ENCODE results near the gene ADAMTS2. TPM values are rescaled to one million over a fixed set of nuclear protein-coding genes. Genes with fewer than 3 reads are reported as not detected.

ADAMTS2 gene
- total and polyA plus RNA-seq, 2 donors from 2014 or later, result 2.0 to 13.6 TPM

DNA sequence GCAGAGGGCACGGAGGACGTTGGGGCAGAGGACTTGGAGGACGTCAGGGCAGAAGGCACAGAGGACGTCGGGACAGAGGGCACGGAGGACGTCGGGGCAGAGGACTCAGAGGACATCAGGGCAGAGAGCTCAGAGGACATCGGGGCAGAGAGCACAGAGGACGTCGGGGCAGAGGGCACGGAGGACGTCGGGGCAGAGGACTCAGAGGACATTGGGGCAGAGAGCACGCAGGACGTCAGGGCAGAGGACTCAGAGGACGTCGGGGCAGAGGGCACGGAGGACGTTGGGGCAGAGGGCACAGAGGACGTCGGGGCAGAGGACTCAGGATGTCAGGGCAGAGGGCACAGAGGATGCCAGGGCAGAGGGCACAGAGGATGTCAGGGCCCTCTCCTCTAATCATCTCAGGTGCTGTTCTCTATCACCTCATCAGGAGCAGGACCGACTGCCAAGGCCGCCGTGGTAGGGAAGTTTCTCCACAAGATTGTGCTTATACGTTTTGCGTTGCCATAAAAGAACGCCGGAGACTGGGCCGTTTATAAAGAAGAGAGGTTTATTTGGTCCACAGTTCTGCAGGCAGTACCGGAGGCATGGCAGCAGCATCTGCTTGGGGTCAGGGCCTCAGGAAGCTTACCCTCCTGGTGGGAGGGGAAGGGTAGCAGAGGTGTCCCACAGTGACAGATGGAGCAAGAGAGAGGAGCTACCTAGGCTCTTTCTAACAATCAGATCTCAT is 29.4 kb upstream of the ADAMTS2 start:
- TF ChIP-seq, protein P1, sequence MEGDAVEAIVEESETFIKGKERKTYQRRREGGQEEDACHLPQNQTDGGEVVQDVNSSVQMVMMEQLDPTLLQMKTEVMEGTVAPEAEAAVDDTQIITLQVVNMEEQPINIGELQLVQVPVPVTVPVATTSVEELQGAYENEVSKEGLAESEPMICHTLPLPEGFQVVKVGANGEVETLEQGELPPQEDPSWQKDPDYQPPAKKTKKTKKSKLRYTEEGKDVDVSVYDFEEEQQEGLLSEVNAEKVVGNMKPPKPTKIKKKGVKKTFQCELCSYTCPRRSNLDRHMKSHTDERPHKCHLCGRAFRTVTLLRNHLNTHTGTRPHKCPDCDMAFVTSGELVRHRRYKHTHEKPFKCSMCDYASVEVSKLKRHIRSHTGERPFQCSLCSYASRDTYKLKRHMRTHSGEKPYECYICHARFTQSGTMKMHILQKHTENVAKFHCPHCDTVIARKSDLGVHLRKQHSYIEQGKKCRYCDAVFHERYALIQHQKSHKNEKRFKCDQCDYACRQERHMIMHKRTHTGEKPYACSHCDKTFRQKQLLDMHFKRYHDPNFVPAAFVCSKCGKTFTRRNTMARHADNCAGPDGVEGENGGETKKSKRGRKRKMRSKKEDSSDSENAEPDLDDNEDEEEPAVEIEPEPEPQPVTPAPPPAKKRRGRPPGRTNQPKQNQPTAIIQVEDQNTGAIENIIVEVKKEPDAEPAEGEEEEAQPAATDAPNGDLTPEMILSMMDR (IDR thresholded peaks at IDR 0.05; ENCODE audit: borderline replicate concordance, extremely low read depth, insufficient read depth), result no peak
- FAIRE-seq, result no peak
- Histone ChIP-seq H3K27ac (ENCODE audit: low read depth in 2 of 2, low read length in 2 of 2) (no peak overlapping the region), H3K36me3 (ENCODE audit: control insufficient read depth in 2 of 3, insufficient read depth in 3 of 3, low read length in 3 of 3) (no peaks in the 10 kb centered on the region), H3K4me1 (ENCODE audit: control insufficient read depth in 2 of 3, insufficient read depth in 2 of 3, low read depth in 1 of 3, low read length in 3 of 3) (peaks cover 0 to 4% (median 0%) of the 10 kb centered on the region in 3 donors), H3K9me3 (ENCODE audit: control insufficient read depth in 2 of 3, insufficient read depth in 1 of 3, low read length in 3 of 3) (no peaks in the 10 kb centered on the region), H3K9ac (ENCODE audit: low read length in 3 of 3) (no peak overlapping the region), H3K27me3 (ENCODE audit: control insufficient read depth, insufficient read depth, low read length) (no peaks in the 10 kb centered on the region), H3K4me3 (ENCODE audit: low read length in 3 of 3) (no peak overlapping the region)
- peak in 2 of 5 donors; percentile 26 to 51 for DNase-seq
- intact Hi-C loops (cut with DNase I), result no loop called here

DNA sequence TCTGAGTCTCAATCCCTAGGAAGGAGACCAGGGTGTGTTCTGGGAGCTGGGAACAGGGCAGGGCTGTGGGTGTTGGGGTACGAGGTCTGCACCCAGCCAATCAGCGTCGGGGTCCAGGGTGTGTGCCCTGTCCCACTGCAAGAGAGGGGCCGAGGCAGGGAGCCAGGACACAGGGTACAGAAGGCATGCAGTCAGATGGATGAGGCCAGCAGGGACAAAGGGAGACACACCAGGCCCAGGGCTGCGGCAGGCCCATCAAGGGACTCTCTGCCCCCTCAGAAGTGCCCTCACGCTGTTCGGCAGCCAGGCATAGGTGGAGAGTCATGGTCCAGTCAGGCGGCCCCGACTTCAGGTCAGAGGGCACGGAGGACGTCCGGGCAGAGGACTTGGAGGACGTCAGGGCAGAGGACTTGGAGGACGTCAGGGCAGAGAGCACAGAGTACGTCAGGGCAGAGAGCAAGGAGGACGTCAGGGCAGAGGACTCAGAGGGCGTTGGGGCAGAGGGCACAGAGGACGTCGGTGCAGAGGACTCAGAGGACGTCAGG is 28.8 kb upstream of the ADAMTS2 start:
- intact Hi-C loops (cut with DNase I), result no loop called here

DNA sequence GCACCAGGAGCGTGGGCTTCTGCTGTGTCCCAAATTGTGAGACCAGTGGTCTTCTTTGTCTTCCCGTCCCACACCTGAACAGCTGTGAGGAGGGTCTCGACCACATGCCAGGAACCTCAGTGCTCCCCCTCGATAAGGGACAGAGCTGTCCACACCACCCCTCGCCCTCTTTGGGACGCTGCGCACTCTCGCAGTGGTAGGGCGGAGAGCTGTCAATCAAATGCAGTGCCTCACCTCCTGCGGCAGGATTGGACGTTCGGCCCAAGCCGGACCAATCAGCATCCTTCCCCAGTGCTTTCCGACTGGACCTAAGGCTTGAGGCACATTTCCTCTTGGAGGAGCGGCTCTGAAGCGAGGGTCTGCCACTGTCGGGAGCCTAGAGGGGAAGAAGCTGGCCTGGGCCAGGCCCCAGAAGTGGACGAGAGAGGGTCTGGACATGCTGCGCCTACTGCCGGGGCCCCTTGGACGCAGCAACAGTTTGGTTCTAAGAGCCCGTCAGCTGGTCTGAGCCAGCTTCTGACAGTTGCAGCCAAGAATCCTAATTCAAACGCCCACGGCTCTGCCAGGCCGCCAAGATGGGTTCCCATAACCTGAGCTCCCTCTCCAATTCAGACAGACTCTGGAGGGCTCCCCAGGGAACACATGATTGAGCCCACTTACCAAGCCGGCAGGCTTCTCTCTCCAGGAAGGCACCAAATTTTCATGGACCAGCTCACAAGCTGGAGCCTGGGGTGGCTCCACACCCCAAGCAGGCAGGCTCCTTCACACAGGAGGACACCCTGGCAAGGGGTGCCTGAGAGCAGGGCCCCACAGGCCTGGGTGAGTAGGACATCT is 28.1 kb upstream of the ADAMTS2 start:
- intact Hi-C loops (cut with DNase I), result no loop called here
- no peaks in the 10 kb centered on the region for H3K9me3 ChIP-seq (ENCODE audit: control insufficient read depth in 2 of 3, insufficient read depth in 1 of 3, low read length in 3 of 3)
- DNase-seq (peak in 2 of 5 donors; percentile 26 to 33), FAIRE-seq (no peak)
- H3K27ac ChIP-seq (ENCODE audit: low read depth in 2 of 2, low read length in 2 of 2), result no peak overlapping the region
- no peaks in the 10 kb centered on the region for H3K36me3 ChIP-seq (ENCODE audit: control insufficient read depth in 2 of 3, insufficient read depth in 3 of 3, low read length in 3 of 3)
- TF ChIP-seq, protein P1 (IDR thresholded peaks at IDR 0.05; ENCODE audit: borderline replicate concordance, extremely low read depth, insufficient read depth), result no peak
- H3K4me1 ChIP-seq (ENCODE audit: control insufficient read depth in 2 of 3, insufficient read depth in 2 of 3, low read depth in 1 of 3, low read length in 3 of 3), result peaks cover 0 to 4% (median 0%) of the 10 kb centered on the region in 3 donors
- H3K27me3 ChIP-seq (ENCODE audit: control insufficient read depth, insufficient read depth, low read length), result no peaks in the 10 kb centered on the region
- H3K9ac ChIP-seq (ENCODE audit: low read length in 3 of 3), result no peak overlapping the region
- H3K4me3 ChIP-seq (ENCODE audit: low read length in 3 of 3), result no peak overlapping the region

More for the DNA sequence above, 28.8 kb upstream of the ADAMTS2 start:
- FAIRE-seq (no peak), DNase-seq (peak in 2 of 5 donors; percentile 37 to 51)
- H3K9ac ChIP-seq (ENCODE audit: low read length in 3 of 3), result no peak overlapping the region
- H3K36me3 ChIP-seq (ENCODE audit: control insufficient read depth in 2 of 3, insufficient read depth in 3 of 3, low read length in 3 of 3), result no peaks in the 10 kb centered on the region
- H3K9me3 ChIP-seq (ENCODE audit: control insufficient read depth in 2 of 3, insufficient read depth in 1 of 3, low read length in 3 of 3), result no peaks in the 10 kb centered on the region
- peaks cover 0 to 4% (median 0%) of the 10 kb centered on the region in 3 donors for H3K4me1 ChIP-seq (ENCODE audit: control insufficient read depth in 2 of 3, insufficient read depth in 2 of 3, low read depth in 1 of 3, low read length in 3 of 3)
- no peaks in the 10 kb centered on the region for H3K27me3 ChIP-seq (ENCODE audit: control insufficient read depth, insufficient read depth, low read length)
- H3K27ac ChIP-seq (ENCODE audit: low read depth in 2 of 2, low read length in 2 of 2), result no peak overlapping the region
- TF ChIP-seq, protein P1 (IDR thresholded peaks at IDR 0.05; ENCODE audit: borderline replicate concordance, extremely low read depth, insufficient read depth), result no peak
- H3K4me3 ChIP-seq (ENCODE audit: low read length in 3 of 3), result no peak overlapping the region

Measured in kidney (tissue), 14 donors.